Suprapubic skin (tissue), 4 donors: ENCODE results near the gene CTAG1B.

Source experiments
- CTCF ChIP-seq, 2 donors: fragments of 200-600 bp in 1 of 2; fragments of 450-650 bp in 1 of 2; sonication (generic) in 1 of 2; IDR thresholded peaks; one replicate each; pipeline ENCODE4 v1.5.1; 2016 to 2019; ENCODE audit warnings: antibody characterized with exemption in 2 of 2, mild to moderate bottlenecking in 1 of 2, moderate library complexity in 1 of 2
- EP300 ChIP-seq: sonication (generic); formaldehyde crosslinking; IDR thresholded peaks from one replicate; pipeline ENCODE4 v1.6.1; 2017; ENCODE audit warnings: antibody characterized with exemption
- POLR2A ChIP-seq, 2 donors: fragments of 450-650 bp; IDR thresholded peaks; one replicate each; pipeline ENCODE4 v1.6.1; 2017; ENCODE audit warnings: antibody characterized with exemption in 2 of 2, mild to moderate bottlenecking in 2 of 2, moderate library complexity in 2 of 2
- POLR2AphosphoS5 ChIP-seq, 3 donors: sonication (generic); formaldehyde crosslinking; IDR thresholded peaks; one replicate each; pipeline ENCODE4 v1.6.1; 2017; ENCODE audit warnings: antibody characterized with exemption in 3 of 3

- TF ChIP-seq CTCF (IDR thresholded peaks at IDR 0.05): no peak
- TF ChIP-seq EP300: no peak
- TF ChIP-seq POLR2AphosphoS5 (IDR thresholded peaks at IDR 0.05): no peak
- TF ChIP-seq POLR2A (IDR thresholded peaks at IDR 0.05): no peak
These were observed 39.9 kb upstream of the CTAG1B start for GRCh38 chrX:154658957-154659356.
